B cell (primary cell): Measurements from ENCODE around the gene ORC4. TPM values are rescaled to one million over a fixed set of nuclear protein-coding genes. Genes with fewer than 3 reads are reported as not detected.

Experiments
- ATAC-seq: fragments of 200-7000 bp; cut with Tn5 transposase; one replicate; pipeline ENCODE4 v1.10.0; 2021; ENCODE audit warnings: low read depth, mild to moderate bottlenecking, moderate number of reproducible peaks, moderate library complexity
- CTCF ChIA-PET: fragments of 350-600 bp; sonication (Branson Sonifier 250); formaldehyde crosslinking; loops from one replicate; lab custom pipeline; 2021; ENCODE audit warnings: antibody characterized with exemption, inconsistent platforms; lab: Charles Lee
- POLR2A ChIA-PET: fragments of 350-600 bp; sonication (Branson Sonifier 250); formaldehyde crosslinking; loops from one replicate; lab custom pipeline; 2021; ENCODE audit warnings: antibody characterized with exemption; lab: Charles Lee
- DNase-seq: peaks from one replicate; pipeline ENCODE4 v3.0.0; 2013
- H2AFZ ChIP-seq: 2 replicates; pipeline ENCODE4 v1.6.1; 2012; ENCODE audit warnings: mild to moderate bottlenecking, low read depth, low read length; ENCODE audit not compliant: insufficient read depth, poor library complexity, severe bottlenecking
- H3K27ac ChIP-seq, 2 donors: 1 replicate in 1 of 2; 2 replicates in 1 of 2; pipeline ENCODE4 v1.5.1; 2012 to 2013; ENCODE audit warnings: low read length in 2 of 2, mild to moderate bottlenecking in 2 of 2, moderate library complexity in 1 of 2
- H3K27me3 ChIP-seq, 4 experiments: fragments of 200-600 bp in 1 of 4; sonication (generic) in 1 of 4; replicated peaks in 1 of 4; 1 replicate in 2 of 4; 2 replicates in 2 of 4; pipeline versions ENCODE4 v1.6.1 to v1.7.0; 2013 to 2016; ENCODE audit warnings: low read length in 3 of 4, mild to moderate bottlenecking in 2 of 4, mixed read lengths in 1 of 4, moderate library complexity in 1 of 4; ENCODE audit not compliant: insufficient read depth in 4 of 4, control insufficient read depth in 3 of 4; ENCODE audit errors: control extremely low read depth in 1 of 4
- H3K36me3 ChIP-seq, 2 experiments: replicated peaks in 1 of 2; 1 replicate in 1 of 2; 2 replicates in 1 of 2; pipeline versions ENCODE4 v1.6.1 to v1.7.1; 2013; ENCODE audit warnings: low read length in 1 of 2; ENCODE audit not compliant: insufficient read depth in 2 of 2, control insufficient read depth in 1 of 2; ENCODE audit errors: control extremely low read depth in 1 of 2, extremely low read depth in 1 of 2
- H3K4me1 ChIP-seq, 2 donors: fragments of 200-600 bp in 1 of 2; sonication (generic) in 1 of 2; 1 replicate in 1 of 2; 2 replicates in 1 of 2; pipeline versions ENCODE4 v1.5.1 to v1.6.1; 2013 to 2017; ENCODE audit warnings: low read length in 2 of 2; ENCODE audit not compliant: control insufficient read depth in 2 of 2, insufficient read depth in 2 of 2
- H3K4me2 ChIP-seq: replicated peaks from 2 replicates; pipeline ENCODE3; 2012; ENCODE audit warnings: mild to moderate bottlenecking, low read depth, low read length; ENCODE audit not compliant: poor library complexity, severe bottlenecking
- H3K4me3 ChIP-seq, 5 experiments: fragments of 200-600 bp in 1 of 5; sonication (generic) in 1 of 5; 1 replicate in 3 of 5; 2 replicates in 2 of 5; pipeline versions ENCODE4 v1.5.1 to v1.7.0; 2011 to 2016; ENCODE audit warnings: low read length in 4 of 5, mild to moderate bottlenecking in 4 of 5, low read depth in 2 of 5, control low read depth in 1 of 5, moderate library complexity in 1 of 5; ENCODE audit not compliant: insufficient read depth in 1 of 5; ENCODE audit errors: control extremely low read depth in 1 of 5, extremely low read depth in 1 of 5
- H3K79me2 ChIP-seq: fragments of 200-600 bp; sonication (generic); one replicate; pipeline ENCODE4 v1.6.0; 2016; ENCODE audit warnings: low read length; ENCODE audit not compliant: control insufficient read depth, insufficient read depth
- H3K9ac ChIP-seq: fragments of 200-600 bp; sonication (generic); 2 replicates; pipeline ENCODE4 v1.6.1; 2017; ENCODE audit warnings: mild to moderate bottlenecking, low read length, moderate library complexity
- H3K9me3 ChIP-seq, 3 donors: one replicate each; pipeline versions ENCODE4 v1.6.1 to v1.7.1; 2013; ENCODE audit warnings: low read length in 2 of 3; ENCODE audit not compliant: control insufficient read depth in 2 of 3, insufficient read depth in 1 of 3; ENCODE audit errors: control extremely low read depth in 1 of 3
- H4K20me1 ChIP-seq: 2 replicates; pipeline ENCODE4 v1.6.0; 2012; ENCODE audit warnings: mild to moderate bottlenecking, low read length; ENCODE audit not compliant: insufficient read depth, control insufficient read depth, poor library complexity, severe bottlenecking
- H3K27ac Mint-ChIP-seq: one replicate; pipeline ENCODE4 v1.8.0; 2021; ENCODE audit warnings: mixed read lengths
- H3K27me3 Mint-ChIP-seq: one replicate; pipeline ENCODE4 v1.8.0; 2021; ENCODE audit warnings: mixed read lengths
- H3K4me1 Mint-ChIP-seq: one replicate; pipeline ENCODE4 v1.8.0; 2021; ENCODE audit warnings: mixed read lengths
- H3K4me3 Mint-ChIP-seq: one replicate; pipeline ENCODE4 v1.8.0; 2021; ENCODE audit warnings: mixed read lengths
- H3K9me3 Mint-ChIP-seq: one replicate; pipeline ENCODE4 v1.8.0; 2022; ENCODE audit warnings: mixed read lengths; ENCODE audit not compliant: insufficient read depth
- CTCF ChIP-seq: fragments of 200-600 bp; IDR thresholded peaks from one replicate; pipeline ENCODE4 v1.8.0; 2022; ENCODE audit warnings: antibody characterized with exemption, mild to moderate bottlenecking
- EZH2 ChIP-seq: IDR thresholded peaks from 2 replicates; pipeline ENCODE4 v1.6.1; 2012; ENCODE audit warnings: borderline replicate concordance, low read depth, mild to moderate bottlenecking, moderate library complexity, low read length; ENCODE audit not compliant: insufficient read depth, poor library complexity, severe bottlenecking
- WGBS: methylation state at CpG from one replicate; pipeline ENCODE4 v1.1.5; 2013; ENCODE audit warnings: missing lambda C conversion rate; ENCODE audit not compliant: insufficient coverage; 5-methylcytosine and 5-hydroxymethylcytosine counted together
- intact Hi-C: fragments of 100-400 bp; cut with micrococcal nuclease; formaldehyde crosslinking; loops from one replicate; pipeline ENCODE4 v1.10.0; 2022
- polyA plus RNA-seq: library from polyadenylated mRNA; depleted of rRNA; stranded (reverse); fragments of >200 nt; gene quantifications from 2 replicates; pipeline ENCODE4 v1.2.3, GENCODE V29; 2012
- total RNA-seq, 2 donors: library from RNA; stranded (reverse); fragments of 120-200 nt in 1 of 2; gene quantifications; 1 replicate in 1 of 2; 2 replicates in 1 of 2; pipeline versions ENCODE4 v1.2.3 to v1.2.4, GENCODE V29; 2013 to 2022

The ORC4 gene
- total and polyA plus RNA-seq, 2 donors (not counting 1 experiment from before 2014, with no cell fraction given) = 31.5 to 48.9 TPM

GRCh38 chr2:147980940-147981528 is 39.5 kb downstream of the ORC4 start:
- Histone ChIP-seq H3K27me3 (no peaks in the 10 kb centered on the region), H3K9me3 (no peaks in the 10 kb centered on the region), H3K36me3 (peaks cover 4 to 10% of the 10 kb centered on the region in 2 experiments), H3K9ac (no peak overlapping the region), H2AFZ (no peak overlapping the region), H3K4me3 (no peak overlapping the region), H3K79me2 (peaks cover 69% of the 10 kb centered on the region), H3K27ac (no peak overlapping the region), H3K4me2 (no peak overlapping the region), H4K20me1 (peaks cover 46% of the 10 kb centered on the region), H3K4me1 (no peaks in the 10 kb centered on the region)
- Mint-ChIP-seq H3K9me3 (no peaks in the 10 kb centered on the region), H3K4me3 (no peak overlapping the region), H3K27ac (no peak overlapping the region), H3K27me3 (no peaks in the 10 kb centered on the region), H3K4me1 (peaks cover 48% of the 10 kb centered on the region)
- DNase-seq (no peak), ATAC-seq (no peak)
- TF ChIP-seq EZH2 = no peak
- no peak for TF ChIP-seq CTCF
- intact Hi-C loops = no loop called here
- no CpG with 5 or more reads among the region's 5 CpGs for WGBS
- CTCF ChIA-PET = interaction anchor here (1.4 kb wide), 1 partner anchor 528 kb away, joined by 4 read pairs; no protein-coding TSS in a partner anchor
- POLR2A ChIA-PET = no interaction called here

DNA sequence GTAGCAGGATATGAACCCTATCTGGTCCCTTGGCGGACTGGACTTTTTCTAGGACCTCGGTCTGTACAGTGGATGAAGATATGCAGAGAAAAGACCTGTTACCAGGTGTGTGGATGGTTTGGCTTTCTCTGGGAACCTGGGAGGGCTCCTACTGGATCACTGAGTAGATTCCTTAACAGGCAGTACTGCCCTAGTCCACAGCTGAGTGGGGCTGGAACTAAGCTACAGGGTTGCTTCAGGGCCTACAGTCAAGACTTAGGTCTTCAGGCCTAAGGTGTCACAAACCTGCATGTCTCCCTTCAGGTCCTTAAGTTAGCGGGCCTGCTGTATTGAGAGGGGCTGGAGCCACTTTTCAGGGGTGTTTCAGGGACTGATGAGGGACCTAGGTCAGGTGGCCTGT is 42.9 kb downstream of the ORC4 start:
- H3K27me3 ChIP-seq = no peaks in the 10 kb centered on the region
- H3K9ac ChIP-seq = no peak overlapping the region
- no peak overlapping the region for H3K27ac Mint-ChIP-seq
- H3K4me1 ChIP-seq = no peaks in the 10 kb centered on the region
- H3K27me3 Mint-ChIP-seq = no peaks in the 10 kb centered on the region
- no peaks in the 10 kb centered on the region for H3K9me3 Mint-ChIP-seq
- DNase-seq = no peak
- no peak overlapping the region for H2AFZ ChIP-seq
- ChIA-PET POLR2A (interaction anchor here (1.4 kb wide), 1 partner anchor 43 kb away, joined by 3 read pairs; the partner anchor contains the start of gene ORC4), CTCF (interaction anchor here (1.3 kb wide), 1 partner anchor 11 kb away, joined by 4 read pairs; no protein-coding TSS in a partner anchor)
- 100% methylated on average over 3 of the region's 3 CpGs for WGBS
- ATAC-seq = no peak
- H3K4me1 Mint-ChIP-seq = peaks cover 23% of the 10 kb centered on the region
- H3K4me2 ChIP-seq = no peak overlapping the region
- no peak overlapping the region for H3K4me3 ChIP-seq
- no peak overlapping the region for H3K27ac ChIP-seq
- no peaks in the 10 kb centered on the region for H3K9me3 ChIP-seq
- no peak overlapping the region for H3K4me3 Mint-ChIP-seq
- peaks cover 2 to 13% of the 10 kb centered on the region in 2 experiments for H3K36me3 ChIP-seq
- no peak for TF ChIP-seq EZH2
- TF ChIP-seq CTCF = no peak
- intact Hi-C loops = no loop called here
- H4K20me1 ChIP-seq = peaks cover 35% of the 10 kb centered on the region
- H3K79me2 ChIP-seq = peaks cover 36% of the 10 kb centered on the region
